HG03442 (cell line): ENCODE results near the gene HOXA5.

Experiments used
- ATAC-seq: cut with Tn5 transposase; IDR thresholded peaks from one replicate; pipeline ENCODE4 v1.9.1; 2021; ENCODE audit warnings: mild to moderate bottlenecking, moderate library complexity; ENCODE audit not compliant: unreplicated experiment

HOXA5 gene

DNA sequence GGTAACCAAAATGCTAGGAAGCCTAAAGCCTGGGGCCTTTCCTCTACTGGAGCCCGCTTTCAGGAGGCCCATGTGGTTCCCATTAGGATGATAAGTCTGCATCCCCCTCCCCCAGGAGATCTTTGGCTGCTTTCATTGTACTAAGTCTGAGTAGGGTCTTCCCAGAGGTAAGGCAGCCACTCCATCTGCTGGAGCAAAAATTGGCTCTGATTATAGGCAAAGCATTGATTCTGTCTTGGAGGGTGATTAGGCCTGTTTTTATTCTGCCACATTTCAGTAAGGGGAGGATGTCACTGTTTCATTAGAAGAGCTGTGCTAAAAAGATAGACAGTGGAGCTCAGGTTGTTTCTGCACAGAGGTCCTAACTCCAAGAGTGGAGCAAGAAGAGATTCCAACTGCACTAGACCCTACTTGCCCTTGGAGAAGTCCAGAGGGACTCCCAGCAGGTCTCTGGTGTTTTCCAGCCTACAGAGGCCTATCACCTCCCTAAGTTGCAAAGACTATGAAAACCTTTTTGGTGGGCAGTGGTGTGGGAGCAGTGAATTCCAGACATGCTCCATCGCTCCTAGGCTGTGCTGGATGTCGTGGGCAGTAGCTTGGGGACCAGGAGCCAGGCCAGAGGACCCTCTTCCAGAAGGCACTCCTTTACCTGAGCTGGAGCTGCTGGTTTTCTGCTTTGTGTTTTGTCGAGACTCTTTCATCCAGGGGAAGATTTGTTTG, 33.9 kb downstream of the HOXA5 start:
- ATAC-seq, result no peak

DNA sequence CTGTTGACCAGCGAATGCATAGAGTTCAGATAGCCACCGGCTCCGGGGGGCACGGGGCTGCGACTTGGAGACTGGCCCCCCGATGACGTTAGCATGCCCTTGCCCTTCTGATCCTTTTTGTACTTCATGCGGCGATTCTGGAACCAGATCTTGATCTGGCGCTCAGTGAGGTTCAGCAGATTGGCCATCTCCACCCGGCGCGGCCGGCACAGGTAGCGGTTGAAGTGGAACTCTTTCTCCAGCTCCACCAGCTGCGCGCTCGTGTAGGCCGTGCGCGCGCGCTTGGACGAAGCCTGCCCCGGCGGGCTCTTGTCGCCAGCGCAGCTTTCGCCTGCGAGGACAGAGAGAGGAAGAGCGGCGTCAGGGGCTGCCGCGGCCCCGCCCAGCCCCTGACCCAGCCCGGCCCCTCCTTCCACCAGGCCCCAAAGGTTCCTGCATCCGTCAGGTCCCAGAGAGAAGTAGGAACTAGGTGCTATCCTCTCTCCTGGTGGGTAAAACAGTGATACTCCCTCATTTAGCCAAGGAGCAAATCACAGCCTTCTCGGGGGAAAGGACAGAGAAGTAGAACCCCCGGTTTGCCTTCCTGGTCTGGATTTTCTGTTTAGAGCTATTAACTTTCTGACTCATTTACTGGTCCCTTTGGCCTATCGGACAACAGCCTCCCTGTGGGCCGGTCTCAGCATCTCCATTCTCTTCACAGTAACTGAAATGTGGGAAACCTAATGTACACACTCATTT, 34.9 kb downstream of the HOXA5 start:
- ATAC-seq, result no peak

- no peak for ATAC-seq
Observed at GRCh38 chr7:27107391-27108381, 35.8 kb downstream of the HOXA5 start.

DNA sequence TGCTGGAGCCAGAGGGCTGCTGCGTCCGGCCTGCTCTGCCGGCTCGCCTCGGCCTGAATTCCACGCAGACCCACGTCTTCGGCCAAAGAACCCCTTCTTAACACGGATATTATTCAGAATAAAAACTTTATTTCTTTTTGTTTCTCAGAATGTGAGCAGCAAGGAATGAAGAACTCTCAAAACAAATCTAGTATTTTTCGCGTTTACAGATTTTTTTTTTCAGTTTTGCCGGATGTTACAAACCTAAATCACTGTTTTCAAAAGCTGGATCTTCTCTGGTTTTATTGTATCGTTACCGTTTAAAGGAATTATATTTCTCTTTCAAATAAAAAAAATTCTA, 36.6 kb downstream of the HOXA5 start:
- ATAC-seq, result no peak

DNA sequence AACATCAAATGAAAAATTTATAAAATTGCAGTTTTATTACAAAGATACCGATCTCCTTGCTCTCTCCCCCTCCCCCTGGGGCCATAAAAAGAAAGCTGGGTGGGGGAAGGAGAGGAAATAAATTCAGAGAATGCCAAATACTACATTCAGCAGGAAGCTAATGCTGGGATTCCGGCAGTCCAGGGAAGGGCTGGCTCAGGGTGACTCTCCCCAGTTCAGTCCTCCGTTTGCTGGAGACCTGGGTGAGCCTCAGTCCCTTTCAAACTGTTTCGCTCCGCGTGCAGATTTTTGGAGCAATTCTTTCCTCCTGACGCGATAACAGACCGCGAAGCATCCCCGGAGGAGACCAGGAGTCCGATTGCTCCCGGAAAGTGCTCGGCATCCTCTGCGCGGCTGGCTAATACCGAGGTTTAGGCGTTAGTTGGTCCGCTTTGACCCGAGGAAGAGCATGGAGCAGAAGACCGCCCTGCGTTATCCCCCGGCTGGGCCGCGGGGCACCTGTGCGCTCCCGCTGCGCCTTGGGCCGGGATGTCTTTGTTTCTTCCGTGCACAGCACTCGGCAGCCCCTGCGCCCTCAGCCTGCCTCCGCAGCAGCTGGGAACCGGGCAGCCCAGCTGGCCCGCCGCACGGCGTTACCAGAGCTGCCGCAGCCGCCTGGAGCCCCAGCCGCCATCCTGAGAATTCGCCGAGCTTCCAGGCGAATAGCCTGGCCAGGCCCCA, 37.1 kb downstream of the HOXA5 start:
- no peak for ATAC-seq

GRCh38 chr7:27105301-27106031, 38.0 kb downstream of the HOXA5 start:
- no peak for ATAC-seq

GRCh38 chr7:27104341-27105058, 39.0 kb downstream of the HOXA5 start:
- no peak for ATAC-seq

DNA sequence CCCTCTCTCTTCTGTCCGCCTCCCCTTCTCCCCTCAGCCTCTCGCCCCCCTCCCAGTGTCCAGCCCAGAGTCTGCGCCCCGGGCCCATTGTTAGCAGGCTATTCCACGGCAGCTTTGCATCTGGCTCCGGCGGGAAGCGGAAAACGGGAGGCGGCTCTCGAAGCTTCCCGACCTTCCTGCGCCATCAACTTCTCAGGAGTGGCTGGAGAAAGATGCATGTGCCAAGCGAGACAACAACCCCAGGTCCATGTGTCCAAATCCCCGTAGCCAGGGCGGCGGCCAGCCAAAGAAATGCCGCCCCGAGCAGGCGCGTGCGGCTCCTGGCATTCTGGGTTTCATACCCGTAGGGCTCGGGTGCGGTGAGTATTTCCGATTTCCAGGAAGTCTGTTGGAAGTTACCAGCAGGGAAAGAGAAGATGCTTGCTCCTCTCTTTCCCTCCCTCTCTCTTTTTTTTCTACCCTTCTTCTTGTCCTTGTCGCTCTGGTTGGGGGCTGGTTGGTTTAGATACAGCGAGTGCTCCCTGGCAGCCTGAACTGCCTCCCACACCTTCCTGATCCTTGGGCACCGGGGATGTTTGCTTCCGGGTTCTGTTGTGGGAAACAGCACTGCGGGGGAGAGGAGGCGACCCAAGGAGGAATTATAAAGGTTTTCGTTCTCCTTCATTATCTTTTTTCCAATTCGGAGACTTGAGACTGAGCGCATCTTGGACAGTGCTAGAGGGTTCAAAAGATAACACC, 39.8 kb downstream of the HOXA5 start:
- ATAC-seq, result no peak

GRCh38 chr7:27102581-27103442, 40.7 kb downstream of the HOXA5 start, which contains the start of gene HOXA2:
TSS of gene HOXA2 (minus strand) at chr7:27102683. CDS start at chr7:27102500, 183 bp downstream.
- ATAC-seq, result no peak

GRCh38 chr7:27101957-27102580, 41.4 kb downstream of the HOXA5 start:
- ATAC-seq, result no peak

DNA sequence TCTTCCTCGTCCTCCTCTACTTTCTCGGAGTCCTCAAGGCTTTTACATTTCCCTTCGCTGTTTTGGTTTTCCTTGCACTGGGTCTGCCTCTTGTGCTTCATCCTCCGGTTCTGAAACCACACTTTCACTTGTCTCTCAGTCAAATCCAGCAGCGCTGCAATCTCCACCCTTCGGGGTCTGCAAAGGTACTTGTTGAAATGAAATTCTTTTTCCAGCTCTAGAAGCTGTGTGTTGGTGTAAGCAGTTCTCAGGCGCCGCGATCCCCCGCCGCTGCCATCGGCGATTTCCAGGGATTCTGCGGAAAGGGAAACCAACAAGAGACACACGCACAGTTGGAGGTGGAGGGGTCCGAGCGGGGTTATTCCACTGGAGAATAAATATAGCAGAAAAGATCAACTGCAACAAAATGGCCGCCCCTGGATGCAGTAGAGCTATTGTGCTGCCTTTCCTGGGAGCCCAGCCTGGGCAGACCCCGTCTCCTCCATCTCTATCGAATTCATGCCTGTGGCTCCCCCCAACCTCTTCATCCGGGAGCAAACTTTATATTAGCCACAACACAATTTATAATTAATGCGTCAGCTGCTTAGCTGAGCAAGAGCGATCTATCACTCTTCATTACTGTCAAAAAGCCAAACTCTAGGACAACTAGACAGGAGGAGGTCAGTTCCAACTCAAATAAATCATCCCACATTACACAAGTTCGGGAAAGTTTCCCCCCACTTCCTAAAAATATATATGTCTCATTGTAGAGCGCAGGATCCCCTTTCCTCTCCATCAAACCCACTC, 42.1 kb downstream of the HOXA5 start:
- ATAC-seq, result no peak

GRCh38 chr7:27100694-27101170, 42.7 kb downstream of the HOXA5 start:
- ATAC-seq, result no peak

DNA sequence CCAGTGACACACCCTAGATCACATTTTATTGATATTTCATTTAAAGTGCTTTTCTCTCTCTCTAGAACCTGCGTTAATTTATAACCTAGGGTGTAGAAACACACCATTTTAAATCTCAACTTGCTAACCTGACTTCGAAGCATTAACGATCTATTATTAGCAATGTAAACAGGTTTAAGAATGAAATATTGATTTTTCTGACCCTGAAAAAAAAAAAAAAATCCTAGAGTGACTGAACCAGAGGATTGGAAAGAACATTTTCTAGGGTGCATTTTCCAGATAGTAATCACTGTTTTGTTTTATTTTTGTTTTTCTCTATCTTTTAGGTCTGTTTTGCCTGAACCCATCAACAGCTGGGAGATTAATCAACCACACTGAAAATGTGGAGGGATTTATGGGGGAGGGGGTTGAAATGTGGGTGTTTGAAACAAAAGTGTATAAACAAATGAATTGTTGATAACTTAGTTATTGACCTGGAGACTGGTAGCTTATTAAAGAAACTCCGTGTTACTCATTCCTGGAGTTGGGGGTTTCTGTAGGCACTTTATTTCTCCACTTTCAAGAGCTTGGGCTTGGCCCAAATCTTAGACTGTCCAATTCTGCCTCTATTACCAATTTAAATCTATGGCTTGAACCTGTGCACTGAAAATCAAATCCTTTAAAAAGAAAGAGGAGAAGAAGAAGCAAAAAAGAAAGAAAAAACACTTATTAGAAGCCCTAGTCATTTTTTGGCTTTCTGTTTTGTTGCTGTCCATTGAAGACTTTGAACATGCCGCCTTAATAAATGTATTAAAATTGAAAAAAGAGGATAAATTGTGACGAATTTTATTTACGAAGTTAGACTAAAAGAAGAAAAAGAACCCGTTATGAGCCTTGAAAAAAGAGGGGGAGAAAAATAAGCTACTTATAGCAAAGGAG, 43.8 kb downstream of the HOXA5 start:
- no peak for ATAC-seq

- no peak for ATAC-seq
Observed at GRCh38 chr7:27098578-27099451, 44.7 kb downstream of the HOXA5 start.
